HepG2 (cell line): ENCODE data around the gene EVA1A. TPM values are rescaled to one million over a fixed set of nuclear protein-coding genes. Genes with fewer than 3 reads are reported as not detected.

Source experiments
- CAMTA2 ChIP-seq: sonication (generic); formaldehyde crosslinking; IDR thresholded peaks from 2 replicates; pipeline ENCODE4 v1.4.0; 2020; ENCODE audit warnings: mild to moderate bottlenecking, missing genetic modification reagents, borderline replicate concordance
- ELF1 ChIP-seq: sonication (generic); formaldehyde crosslinking; IDR thresholded peaks from 2 replicates; pipeline ENCODE4 v1.4.0; 2020; ENCODE audit warnings: missing genetic modification reagents
- FOSL1 ChIP-seq: sonication (generic); formaldehyde crosslinking; IDR thresholded peaks from 2 replicates; pipeline ENCODE4 v1.9.0; 2021; ENCODE audit warnings: missing genetic modification reagents, borderline replicate concordance
- FOXC1 ChIP-seq: sonication (generic); formaldehyde crosslinking; IDR thresholded peaks from 2 replicates; pipeline ENCODE4 v1.8.0; 2022; ENCODE audit warnings: mild to moderate bottlenecking, missing genetic modification reagents, borderline replicate concordance
- FOXO1 ChIP-seq: sonication (generic); formaldehyde crosslinking; IDR thresholded peaks from 2 replicates; pipeline ENCODE4 v1.4.0; 2020; ENCODE audit warnings: missing genetic modification reagents
- GTF3A ChIP-seq: sonication (generic); formaldehyde crosslinking; conservative IDR thresholded peaks from 2 replicates; pipeline ENCODE4 v1.4.0; 2020; ENCODE audit warnings: mild to moderate bottlenecking, missing genetic modification reagents
- KLF16 ChIP-seq, 2 experiments: sonication (generic) in 1 of 2; formaldehyde crosslinking in 1 of 2; IDR thresholded peaks; 2 replicates each; pipeline versions ENCODE4 v1.6.1 to v1.8.0; 2016 to 2023; ENCODE audit warnings: missing genetic modification reagents in 2 of 2, missing compliant biosample characterization in 1 of 2
- PCBP1 ChIP-seq: fragments of 200-400 bp; formaldehyde crosslinking; IDR thresholded peaks from 2 replicates; pipeline ENCODE4 v1.6.1; 2017; ENCODE audit warnings: mild to moderate bottlenecking, low read depth, low read length, borderline replicate concordance
- PITX1 ChIP-seq: sonication (generic); formaldehyde crosslinking; IDR thresholded peaks from 2 replicates; pipeline ENCODE4 v1.5.1; 2020; ENCODE audit warnings: mild to moderate bottlenecking, missing genetic modification reagents
- SRSF4 ChIP-seq: fragments of 200-400 bp; formaldehyde crosslinking; IDR thresholded peaks from one replicate; pipeline ENCODE4 v1.6.1; 2018; ENCODE audit warnings: mild to moderate bottlenecking, low read depth, low read length, moderate library complexity; ENCODE audit not compliant: poor library complexity, severe bottlenecking
- XRCC5 ChIP-seq: fragments of 200-400 bp; formaldehyde crosslinking; optimal IDR thresholded peaks from 2 replicates; pipeline ENCODE3; 2017; ENCODE audit warnings: mild to moderate bottlenecking, low read length
- ZNF180 ChIP-seq: sonication (generic); formaldehyde crosslinking; IDR thresholded peaks from 2 replicates; pipeline ENCODE4 v1.4.0; 2020; ENCODE audit warnings: low read depth, missing genetic modification reagents, borderline replicate concordance
- ZNF333 ChIP-seq: sonication (generic); formaldehyde crosslinking; IDR thresholded peaks from 2 replicates; pipeline ENCODE4 v1.4.0; 2020; ENCODE audit warnings: mild to moderate bottlenecking, missing genetic modification reagents, borderline replicate concordance
- ZNF367 ChIP-seq: sonication (generic); formaldehyde crosslinking; IDR thresholded peaks from 2 replicates; pipeline ENCODE4 v1.4.0; 2020; ENCODE audit warnings: missing genetic modification reagents, borderline replicate concordance
- polyA plus RNA-seq, 8 experiments: library from polyadenylated mRNA; depleted of rRNA in 3 of 8; stranded (reverse) in 7 of 8; unstranded in 1 of 8; fragments of >200 nt; fragmentation: Illumina TruSeq in 4 of 8; extraction: Trizol in 4 of 8; gene quantifications; 2 replicates each; pipeline versions ENCODE4 v1.2.1 to v1.2.3, GENCODE V29; 2011 to 2016; ENCODE audit warnings: low read depth in 4 of 8, missing spikeins in 1 of 8, mixed read lengths in 1 of 8; ENCODE audit not compliant: insufficient read depth in 1 of 8
- total RNA-seq, 5 experiments: library from RNA; depleted of rRNA; stranded (reverse); fragments of >200 nt; fragmentation: Illumina TruSeq; extraction: Trizol; gene quantifications; 2 replicates each; pipeline ENCODE4 v1.2.3, GENCODE V29; 2016; ENCODE audit warnings: low read depth in 1 of 5
- TF ChIP-seq, protein P1 (sequence below): sonication (generic); formaldehyde crosslinking; IDR thresholded peaks from 2 replicates; pipeline ENCODE4 v1.8.1; 2022; ENCODE audit warnings: low read depth, mild to moderate bottlenecking, missing genetic modification reagents
- TF ChIP-seq, protein P2 (sequence below): conservative IDR thresholded peaks from 2 replicates; pipeline ENCODE4 v1.6.1; 2018; ENCODE audit warnings: missing genetic modification reagents
- TF ChIP-seq, protein P3 (sequence below): sonication (generic); formaldehyde crosslinking; IDR thresholded peaks from 2 replicates; pipeline ENCODE4 v1.4.0; 2020; ENCODE audit warnings: missing genetic modification reagents, borderline replicate concordance
- TF ChIP-seq, protein P4 (sequence below): sonication (generic); formaldehyde crosslinking; IDR thresholded peaks from 2 replicates; pipeline ENCODE4 v1.5.1; 2020; ENCODE audit warnings: missing genetic modification reagents, mild to moderate bottlenecking, borderline replicate concordance
- TF ChIP-seq, protein P5 (sequence below): sonication (generic); formaldehyde crosslinking; IDR thresholded peaks from 2 replicates; pipeline ENCODE4 v1.8.1; 2023; ENCODE audit warnings: mild to moderate bottlenecking, missing genetic modification reagents, borderline replicate concordance

Gene EVA1A
- total and polyA plus RNA-seq, 2 of the 13 experiments (the other 11 are each of a cell fraction or from before 2014, with no cell fraction given): 57.5 to 57.8 TPM

DNA sequence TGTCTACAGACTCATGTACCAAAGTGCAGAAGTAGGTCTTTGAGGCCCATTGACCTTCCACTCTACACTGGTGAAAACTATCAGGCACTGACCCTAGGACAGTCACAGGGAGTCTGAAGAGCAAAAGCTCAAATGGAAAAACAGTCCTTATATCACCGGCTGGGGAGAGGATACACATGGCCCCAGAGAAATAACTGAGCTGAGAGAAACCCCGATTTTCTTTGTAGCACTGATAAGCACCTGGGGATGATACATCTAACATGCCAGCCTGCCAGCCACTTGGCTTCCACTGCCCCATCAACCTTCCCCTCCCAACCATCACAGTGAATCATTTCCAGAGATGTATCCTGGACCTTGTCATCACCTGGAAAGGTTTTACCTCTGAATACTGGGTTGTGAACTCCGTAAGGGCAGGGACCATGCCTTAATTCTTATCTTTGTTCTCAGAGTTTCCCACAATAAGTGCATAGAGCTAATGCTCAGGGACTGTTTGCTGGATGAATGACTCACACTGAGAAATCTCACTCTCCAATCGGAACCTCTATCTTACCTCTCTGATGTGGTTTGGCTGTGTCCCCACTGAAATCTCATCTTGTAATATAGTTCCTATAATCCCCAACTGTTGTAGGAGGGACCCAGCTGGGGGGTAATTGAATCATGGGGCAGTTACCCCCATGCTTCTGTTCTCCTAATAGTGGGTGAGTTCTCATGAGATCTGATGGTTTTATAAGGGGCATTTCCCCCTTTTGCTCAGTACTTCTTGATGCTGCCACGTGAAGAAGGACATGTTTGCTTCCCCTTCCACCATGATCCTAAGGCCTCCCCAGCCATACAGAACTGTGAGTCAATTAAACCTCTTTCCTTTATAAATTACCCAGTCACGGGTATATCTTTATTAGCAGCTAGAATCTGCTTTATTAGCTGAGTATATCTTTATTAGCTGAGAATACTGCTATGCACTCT lies 37.1 kb downstream of the EVA1A start (continued):
- TF ChIP-seq, protein P1, sequence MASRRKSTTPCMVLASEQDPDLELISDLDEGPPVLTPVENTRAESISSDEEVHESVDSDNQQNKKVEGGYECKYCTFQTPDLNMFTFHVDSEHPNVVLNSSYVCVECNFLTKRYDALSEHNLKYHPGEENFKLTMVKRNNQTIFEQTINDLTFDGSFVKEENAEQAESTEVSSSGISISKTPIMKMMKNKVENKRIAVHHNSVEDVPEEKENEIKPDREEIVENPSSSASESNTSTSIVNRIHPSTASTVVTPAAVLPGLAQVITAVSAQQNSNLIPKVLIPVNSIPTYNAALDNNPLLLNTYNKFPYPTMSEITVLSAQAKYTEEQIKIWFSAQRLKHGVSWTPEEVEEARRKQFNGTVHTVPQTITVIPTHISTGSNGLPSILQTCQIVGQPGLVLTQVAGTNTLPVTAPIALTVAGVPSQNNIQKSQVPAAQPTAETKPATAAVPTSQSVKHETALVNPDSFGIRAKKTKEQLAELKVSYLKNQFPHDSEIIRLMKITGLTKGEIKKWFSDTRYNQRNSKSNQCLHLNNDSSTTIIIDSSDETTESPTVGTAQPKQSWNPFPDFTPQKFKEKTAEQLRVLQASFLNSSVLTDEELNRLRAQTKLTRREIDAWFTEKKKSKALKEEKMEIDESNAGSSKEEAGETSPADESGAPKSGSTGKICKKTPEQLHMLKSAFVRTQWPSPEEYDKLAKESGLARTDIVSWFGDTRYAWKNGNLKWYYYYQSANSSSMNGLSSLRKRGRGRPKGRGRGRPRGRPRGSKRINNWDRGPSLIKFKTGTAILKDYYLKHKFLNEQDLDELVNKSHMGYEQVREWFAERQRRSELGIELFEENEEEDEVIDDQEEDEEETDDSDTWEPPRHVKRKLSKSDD: peak; percentile 56; the same call in 1 of the 2 replicates
- TF ChIP-seq ZNF367 (CRISPR knock-in tag) (no peak), GTF3A (CRISPR knock-in tag) (no peak), ZNF333 (CRISPR knock-in tag) (no peak), FOXO1 (peak; percentile 69), FOXC1 (CRISPR knock-in tag) (no peak), ELF1 (CRISPR knock-in tag) (no peak), FOSL1 (CRISPR knock-in tag) (peak; percentile 99), XRCC5 (no peak), SRSF4 (no peak), ZNF180 (no peak), PCBP1 (no peak), PITX1 (CRISPR knock-in tag) (peak; percentile 74), KLF16 (CRISPR knock-in tag; IDR thresholded peaks at IDR 0.05) (no peak; a peak in 1 of 4 replicates), CAMTA2 (CRISPR knock-in tag) (no peak)
- TF ChIP-seq, protein P2, sequence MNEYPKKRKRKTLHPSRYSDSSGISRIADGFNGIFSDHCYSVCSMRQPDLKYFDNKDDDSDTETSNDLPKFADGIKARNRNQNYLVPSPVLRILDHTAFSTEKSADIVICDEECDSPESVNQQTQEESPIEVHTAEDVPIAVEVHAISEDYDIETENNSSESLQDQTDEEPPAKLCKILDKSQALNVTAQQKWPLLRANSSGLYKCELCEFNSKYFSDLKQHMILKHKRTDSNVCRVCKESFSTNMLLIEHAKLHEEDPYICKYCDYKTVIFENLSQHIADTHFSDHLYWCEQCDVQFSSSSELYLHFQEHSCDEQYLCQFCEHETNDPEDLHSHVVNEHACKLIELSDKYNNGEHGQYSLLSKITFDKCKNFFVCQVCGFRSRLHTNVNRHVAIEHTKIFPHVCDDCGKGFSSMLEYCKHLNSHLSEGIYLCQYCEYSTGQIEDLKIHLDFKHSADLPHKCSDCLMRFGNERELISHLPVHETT (CRISPR knock-in tag): no peak
- TF ChIP-seq, protein P3, sequence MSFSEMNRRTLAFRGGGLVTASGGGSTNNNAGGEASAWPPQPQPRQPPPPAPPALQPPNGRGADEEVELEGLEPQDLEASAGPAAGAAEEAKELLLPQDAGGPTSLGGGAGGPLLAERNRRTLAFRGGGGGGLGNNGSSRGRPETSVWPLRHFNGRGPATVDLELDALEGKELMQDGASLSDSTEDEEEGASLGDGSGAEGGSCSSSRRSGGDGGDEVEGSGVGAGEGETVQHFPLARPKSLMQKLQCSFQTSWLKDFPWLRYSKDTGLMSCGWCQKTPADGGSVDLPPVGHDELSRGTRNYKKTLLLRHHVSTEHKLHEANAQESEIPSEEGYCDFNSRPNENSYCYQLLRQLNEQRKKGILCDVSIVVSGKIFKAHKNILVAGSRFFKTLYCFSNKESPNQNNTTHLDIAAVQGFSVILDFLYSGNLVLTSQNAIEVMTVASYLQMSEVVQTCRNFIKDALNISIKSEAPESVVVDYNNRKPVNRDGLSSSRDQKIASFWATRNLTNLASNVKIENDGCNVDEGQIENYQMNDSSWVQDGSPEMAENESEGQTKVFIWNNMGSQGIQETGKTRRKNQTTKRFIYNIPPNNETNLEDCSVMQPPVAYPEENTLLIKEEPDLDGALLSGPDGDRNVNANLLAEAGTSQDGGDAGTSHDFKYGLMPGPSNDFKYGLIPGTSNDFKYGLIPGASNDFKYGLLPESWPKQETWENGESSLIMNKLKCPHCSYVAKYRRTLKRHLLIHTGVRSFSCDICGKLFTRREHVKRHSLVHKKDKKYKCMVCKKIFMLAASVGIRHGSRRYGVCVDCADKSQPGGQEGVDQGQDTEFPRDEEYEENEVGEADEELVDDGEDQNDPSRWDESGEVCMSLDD: no peak; the same call in 1 of the 2 replicates
- TF ChIP-seq, protein P4, sequence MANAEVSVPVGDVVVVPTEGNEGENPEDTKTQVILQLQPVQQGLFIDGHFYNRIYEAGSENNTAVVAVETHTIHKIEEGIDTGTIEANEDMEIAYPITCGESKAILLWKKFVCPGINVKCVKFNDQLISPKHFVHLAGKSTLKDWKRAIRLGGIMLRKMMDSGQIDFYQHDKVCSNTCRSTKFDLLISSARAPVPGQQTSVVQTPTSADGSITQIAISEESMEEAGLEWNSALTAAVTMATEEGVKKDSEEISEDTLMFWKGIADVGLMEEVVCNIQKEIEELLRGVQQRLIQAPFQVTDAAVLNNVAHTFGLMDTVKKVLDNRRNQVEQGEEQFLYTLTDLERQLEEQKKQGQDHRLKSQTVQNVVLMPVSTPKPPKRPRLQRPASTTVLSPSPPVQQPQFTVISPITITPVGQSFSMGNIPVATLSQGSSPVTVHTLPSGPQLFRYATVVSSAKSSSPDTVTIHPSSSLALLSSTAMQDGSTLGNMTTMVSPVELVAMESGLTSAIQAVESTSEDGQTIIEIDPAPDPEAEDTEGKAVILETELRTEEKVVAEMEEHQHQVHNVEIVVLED (CRISPR knock-in tag): no peak; the same call in 1 of the 2 replicates
- TF ChIP-seq, protein P5, sequence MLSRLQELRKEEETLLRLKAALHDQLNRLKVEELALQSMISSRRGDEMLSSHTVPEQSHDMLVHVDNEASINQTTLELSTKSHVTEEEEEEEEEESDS (CRISPR knock-in tag): peak; percentile 48; the same call in 1 of the 2 replicates
